HG03354 (cell line): ENCODE results near the gene ADCYAP1.

ENCODE experiments used
- ATAC-seq: cut with Tn5 transposase; IDR thresholded peaks from one replicate; pipeline ENCODE4 v1.9.1; 2021; ENCODE audit warnings: mild to moderate bottlenecking; ENCODE audit not compliant: unreplicated experiment, poor library complexity, severe bottlenecking

ADCYAP1 gene

DNA sequence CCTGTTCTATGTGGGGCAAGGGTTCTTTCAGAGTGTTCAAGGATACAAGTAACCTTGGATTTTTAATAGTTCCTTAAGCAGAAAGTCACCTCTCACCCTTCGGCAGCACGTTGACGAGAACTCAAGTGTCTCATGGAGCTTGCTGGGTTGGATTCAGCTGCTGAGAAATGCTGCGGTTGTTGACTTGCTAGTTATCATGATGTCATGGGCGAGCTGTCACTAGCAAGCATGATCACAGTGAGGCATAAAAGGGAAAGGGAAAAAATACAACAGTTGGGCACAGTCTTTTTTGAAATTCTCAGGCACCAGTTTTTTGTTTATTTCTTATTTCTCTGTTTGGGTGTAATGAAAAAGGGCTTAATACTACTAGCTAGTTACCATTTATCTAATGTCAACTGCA is 53.2 kb downstream of the ADCYAP1 start:
- ATAC-seq: no peak

DNA sequence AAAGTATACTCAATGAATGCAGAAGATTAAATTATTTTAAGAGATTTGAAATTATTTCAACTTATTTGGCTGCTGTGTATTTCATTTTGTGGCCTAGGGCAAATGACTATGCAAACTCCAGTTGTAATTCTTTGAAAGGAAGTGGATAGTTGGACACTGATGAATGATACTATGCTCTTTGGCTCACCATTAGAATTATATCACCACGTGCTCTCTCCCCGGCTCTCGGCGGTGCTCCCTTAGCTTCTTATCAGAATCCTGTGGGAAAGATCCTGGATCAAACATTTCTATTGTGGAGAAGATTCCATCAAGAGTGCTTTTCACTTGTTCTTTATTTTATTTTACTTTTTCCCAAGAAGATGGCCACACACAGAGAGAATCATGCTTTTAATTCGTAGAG is 55.2 kb downstream of the ADCYAP1 start:
- ATAC-seq: no peak
